OCI-LY1 (cell line): ENCODE results near the gene PMEPA1.

Experiments used
- H2AFZ ChIP-seq: fragments of 200-600 bp; sonication (generic), shearing (Covaris generic); 2 replicates; pipeline ENCODE4 v1.6.0; 2014; ENCODE audit warnings: antibody characterized with exemption, mild to moderate bottlenecking, low read length
- H3F3A ChIP-seq: fragments of 200-600 bp; sonication (generic), shearing (Covaris generic); 2 replicates; pipeline ENCODE4 v1.6.0; 2014; ENCODE audit warnings: mild to moderate bottlenecking, antibody characterized with exemption, low read length, moderate library complexity; ENCODE audit not compliant: insufficient read depth
- H3K27ac ChIP-seq: fragments of 200-600 bp; sonication (generic); 2 replicates; pipeline ENCODE4 v1.5.1; 2014; ENCODE audit warnings: low read length, mixed run types, mild to moderate bottlenecking, low read depth; ENCODE audit not compliant: poor library complexity, severe bottlenecking
- H3K27me3 ChIP-seq: fragments of 200-600 bp; sonication (generic); 2 replicates; pipeline ENCODE4 v1.6.0; 2014; ENCODE audit warnings: antibody characterized with exemption, mild to moderate bottlenecking, low read length, moderate library complexity; ENCODE audit not compliant: insufficient read depth
- H3K36me3 ChIP-seq: fragments of 200-600 bp; sonication (generic); 2 replicates; pipeline ENCODE4 v1.6.1; 2014; ENCODE audit warnings: mild to moderate bottlenecking, antibody characterized with exemption, low read length, moderate library complexity, mixed read lengths; ENCODE audit not compliant: insufficient read depth
- H3K4me1 ChIP-seq: fragments of 200-600 bp; sonication (generic); 2 replicates; pipeline ENCODE4 v1.5.1; 2014; ENCODE audit warnings: mild to moderate bottlenecking, low read length, moderate library complexity; ENCODE audit not compliant: insufficient read depth, severe bottlenecking
- H3K4me2 ChIP-seq: fragments of 200-600 bp; sonication (generic), shearing (Covaris generic); 2 replicates; pipeline ENCODE4 v1.6.1; 2014; ENCODE audit warnings: low read length
- H3K4me3 ChIP-seq: fragments of 200-600 bp; sonication (generic); 2 replicates; pipeline ENCODE4 v1.5.1; 2014; ENCODE audit warnings: low read length, low read depth, mild to moderate bottlenecking, mixed read lengths; ENCODE audit not compliant: poor library complexity, severe bottlenecking
- H3K79me2 ChIP-seq: fragments of 200-600 bp; shearing (Covaris generic); 2 replicates; pipeline ENCODE4 v1.6.1; 2016; ENCODE audit warnings: mixed run types, low read length, mixed read lengths; ENCODE audit not compliant: insufficient read depth
- H3K9ac ChIP-seq: fragments of 200-600 bp; sonication (generic), shearing (Covaris generic); 2 replicates; pipeline ENCODE4 v1.6.1; 2014; ENCODE audit warnings: mild to moderate bottlenecking, low read length, mixed read lengths
- H3K9me2 ChIP-seq: fragments of 200-600 bp; sonication (generic), shearing (Covaris generic); 2 replicates; pipeline ENCODE4 v1.6.1; 2014; ENCODE audit warnings: low read depth, mild to moderate bottlenecking, low read length, mixed read lengths
- H3K9me3 ChIP-seq: fragments of 200-600 bp; shearing (Covaris generic); 2 replicates; pipeline ENCODE4 v1.6.1; 2014; ENCODE audit warnings: low read length, mixed read lengths
- H4K20me1 ChIP-seq: fragments of 200-600 bp; sonication (generic), shearing (Covaris generic); 2 replicates; pipeline ENCODE4 v1.6.0; 2016; ENCODE audit warnings: mild to moderate bottlenecking, low read length; ENCODE audit not compliant: insufficient read depth
- EZH2 ChIP-seq: fragments of 200-600 bp; sonication (generic), shearing (Covaris generic); IDR thresholded peaks from 2 replicates; pipeline ENCODE4 v1.8.0; 2017; ENCODE audit warnings: borderline replicate concordance, mixed run types, mild to moderate bottlenecking, antibody characterized with exemption, low read length, moderate library complexity, mixed read lengths
- TF ChIP-seq, protein P1 (sequence below): fragments of 200-600 bp; sonication (generic), shearing (Covaris generic); IDR thresholded peaks from 2 replicates; pipeline ENCODE4 v1.5.1; 2017; ENCODE audit warnings: mild to moderate bottlenecking, antibody characterized with exemption, low read length, moderate library complexity, mixed read lengths

The PMEPA1 gene

DNA sequence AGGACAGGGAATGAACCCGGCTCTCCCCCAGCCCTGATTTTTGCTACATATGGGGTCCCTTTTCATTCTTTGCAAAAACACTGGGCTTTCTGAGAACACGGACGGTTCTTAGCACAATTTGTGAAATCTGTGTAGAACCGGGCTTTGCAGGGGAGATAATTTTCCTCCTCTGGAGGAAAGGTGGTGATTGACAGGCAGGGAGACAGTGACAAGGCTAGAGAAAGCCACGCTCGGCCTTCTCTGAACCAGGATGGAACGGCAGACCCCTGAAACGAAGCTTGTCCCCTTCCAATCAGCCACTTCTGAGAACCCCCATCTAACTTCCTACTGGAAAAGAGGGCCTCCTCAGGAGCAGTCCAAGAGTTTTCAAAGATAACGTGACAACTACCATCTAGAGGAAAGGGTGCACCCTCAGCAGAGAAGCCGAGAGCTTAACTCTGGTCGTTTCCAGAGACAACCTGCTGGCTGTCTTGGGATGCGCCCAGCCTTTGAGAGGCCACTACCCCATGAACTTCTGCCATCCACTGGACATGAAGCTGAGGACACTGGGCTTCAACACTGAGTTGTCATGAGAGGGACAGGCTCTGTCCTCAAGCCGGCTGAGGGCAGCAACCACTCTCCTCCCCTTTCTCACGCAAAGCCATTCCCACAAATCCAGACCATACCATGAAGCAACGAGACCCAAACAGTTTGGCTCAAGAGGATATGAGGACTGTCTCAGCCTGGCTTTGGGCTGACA lies 60.8 kb downstream of the PMEPA1 start:
- no peaks in the 10 kb centered on the region for H3K79me2 ChIP-seq
- no peaks in the 10 kb centered on the region for H3K27me3 ChIP-seq
- H3K36me3 ChIP-seq: no peaks in the 10 kb centered on the region
- TF ChIP-seq, protein P1, sequence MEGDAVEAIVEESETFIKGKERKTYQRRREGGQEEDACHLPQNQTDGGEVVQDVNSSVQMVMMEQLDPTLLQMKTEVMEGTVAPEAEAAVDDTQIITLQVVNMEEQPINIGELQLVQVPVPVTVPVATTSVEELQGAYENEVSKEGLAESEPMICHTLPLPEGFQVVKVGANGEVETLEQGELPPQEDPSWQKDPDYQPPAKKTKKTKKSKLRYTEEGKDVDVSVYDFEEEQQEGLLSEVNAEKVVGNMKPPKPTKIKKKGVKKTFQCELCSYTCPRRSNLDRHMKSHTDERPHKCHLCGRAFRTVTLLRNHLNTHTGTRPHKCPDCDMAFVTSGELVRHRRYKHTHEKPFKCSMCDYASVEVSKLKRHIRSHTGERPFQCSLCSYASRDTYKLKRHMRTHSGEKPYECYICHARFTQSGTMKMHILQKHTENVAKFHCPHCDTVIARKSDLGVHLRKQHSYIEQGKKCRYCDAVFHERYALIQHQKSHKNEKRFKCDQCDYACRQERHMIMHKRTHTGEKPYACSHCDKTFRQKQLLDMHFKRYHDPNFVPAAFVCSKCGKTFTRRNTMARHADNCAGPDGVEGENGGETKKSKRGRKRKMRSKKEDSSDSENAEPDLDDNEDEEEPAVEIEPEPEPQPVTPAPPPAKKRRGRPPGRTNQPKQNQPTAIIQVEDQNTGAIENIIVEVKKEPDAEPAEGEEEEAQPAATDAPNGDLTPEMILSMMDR: no peak
- H3K9ac ChIP-seq: no peak overlapping the region
- no peak overlapping the region for H2AFZ ChIP-seq
- H3K27ac ChIP-seq: no peak overlapping the region
- H3F3A ChIP-seq: no peaks in the 10 kb centered on the region
- no peaks in the 10 kb centered on the region for H3K4me1 ChIP-seq
- H3K9me2 ChIP-seq: no peaks in the 10 kb centered on the region
- H4K20me1 ChIP-seq: no peaks in the 10 kb centered on the region
- H3K4me3 ChIP-seq: no peak overlapping the region
- H3K9me3 ChIP-seq: no peaks in the 10 kb centered on the region
- no peak overlapping the region for H3K4me2 ChIP-seq

- Histone ChIP-seq H3K36me3 (no peaks in the 10 kb centered on the region), H2AFZ (no peak overlapping the region), H3K79me2 (no peaks in the 10 kb centered on the region), H3K9me3 (no peaks in the 10 kb centered on the region), H3K4me3 (no peak overlapping the region), H4K20me1 (no peaks in the 10 kb centered on the region), H3K27me3 (no peaks in the 10 kb centered on the region), H3K9me2 (no peaks in the 10 kb centered on the region), H3K27ac (no peak overlapping the region), H3K4me2 (no peak overlapping the region), H3K4me1 (no peaks in the 10 kb centered on the region), H3F3A (no peaks in the 10 kb centered on the region), H3K9ac (no peak overlapping the region)
- TF ChIP-seq, protein P1: no peak
Measured at GRCh38 chr20:57647933-57648785, 61.7 kb downstream of the PMEPA1 start.

- H3K9me2 ChIP-seq: no peaks in the 10 kb centered on the region
- H3K36me3 ChIP-seq: no peaks in the 10 kb centered on the region
- H3K4me2 ChIP-seq: no peak overlapping the region
- no peaks in the 10 kb centered on the region for H3K4me1 ChIP-seq
- TF ChIP-seq, protein P1: no peak
- TF ChIP-seq EZH2: no peak
- no peak overlapping the region for H3K4me3 ChIP-seq
- no peaks in the 10 kb centered on the region for H3K9me3 ChIP-seq
- no peaks in the 10 kb centered on the region for H3K79me2 ChIP-seq
- no peak overlapping the region for H2AFZ ChIP-seq
- H3K27ac ChIP-seq: no peak overlapping the region
- no peaks in the 10 kb centered on the region for H3F3A ChIP-seq
- no peak overlapping the region for H3K9ac ChIP-seq
- no peaks in the 10 kb centered on the region for H3K27me3 ChIP-seq
- no peaks in the 10 kb centered on the region for H4K20me1 ChIP-seq
Measured at GRCh38 chr20:57647006-57647932, 62.5 kb downstream of the PMEPA1 start.
